Left renal pelvis (tissue), 4 donors: Measurements from ENCODE around the gene OR13J1. TPM values are rescaled to one million over a fixed set of nuclear protein-coding genes. Genes with fewer than 3 reads are reported as not detected.

Experiments used
- DNase-seq, 4 donors: peaks; one replicate each; pipeline ENCODE4 v3.0.0-alpha.2; 2013; ENCODE audit warnings: low read depth in 4 of 4, low spot score in 3 of 4
- polyA plus RNA-seq, 4 donors: library from polyadenylated mRNA; unstranded; fragments of 120-200 nt; gene quantifications; one replicate each; pipeline ENCODE4 v1.2.1, GENCODE V29; 2013; ENCODE audit not compliant: insufficient read length in 4 of 4

Gene OR13J1
- polyA plus RNA-seq, 4 donors = 0.15 TPM; not detected in 3

GRCh38 chr9:35836595-35836994 is 33.6 kb downstream of the OR13J1 start:
- no peak for DNase-seq

GRCh38 chr9:35835766-35836165 is 34.4 kb downstream of the OR13J1 start:
- no peak for DNase-seq

GRCh38 chr9:35835216-35835632 is 35.0 kb downstream of the OR13J1 start:
- DNase-seq = no peak

GRCh38 chr9:35834260-35835215 is 35.7 kb downstream of the OR13J1 start:
- DNase-seq = no peak

- DNase-seq = no peak
These were observed 37.4 kb downstream of the OR13J1 start for GRCh38 chr9:35832814-35833213.

- no peak for DNase-seq
These were observed 39.2 kb downstream of the OR13J1 start for GRCh38 chr9:35831040-35831439.

GRCh38 chr9:35829764-35830096 is 40.5 kb downstream of the OR13J1 start:
- no peak for DNase-seq

- peak in 3 of 4 donors; percentile 86 to 91 (median 88) for DNase-seq
These were observed 41.0 kb downstream of the OR13J1 start, which contains the start of gene TMEM8B for GRCh38 chr9:35829084-35829763. Gene TMEM8B (plus strand): TSS chr9:35829228. CDS start chr9:35829448, 220 bp downstream.

GRCh38 chr9:35828716-35829083 is 41.5 kb downstream of the OR13J1 start, which contains the start of gene FAM221B:
Gene FAM221B (minus strand): TSS chr9:35828732. CDS start chr9:35826161, 2,571 bp downstream.
- no peak for DNase-seq

- DNase-seq = no peak
These were observed 42.7 kb downstream of the OR13J1 start for GRCh38 chr9:35827486-35827885.

- DNase-seq = no peak
These were observed 44.0 kb downstream of the OR13J1 start for GRCh38 chr9:35826071-35826701.

GRCh38 chr9:35822926-35823325 is 47.3 kb downstream of the OR13J1 start:
- DNase-seq = no peak

GRCh38 chr9:35820076-35820475 is 50.1 kb downstream of the OR13J1 start:
- DNase-seq = no peak

Other genes starting within 250 kb of the OR13J1 start
- under 1 TPM in 2 of 4 donors, not detected in 2; 0.32 to 0.46 TPM for gene SIT1, start 219.5 kb downstream of the OR13J1 start, polyA plus RNA-seq
- 1 to 10 TPM in 1 of 4 donors, not detected in 3; 2.5 TPM for gene RMRP, start 212.4 kb downstream of the OR13J1 start, polyA plus RNA-seq
- 10 to 100 TPM; 15.5 to 21.2 (median 18.4) TPM for gene CCDC107, start 212.1 kb downstream of the OR13J1 start, polyA plus RNA-seq
- gene ARHGEF39, start 205.2 kb downstream of the OR13J1 start, polyA plus RNA-seq = 10 to 100 TPM in 1 of 4 donors, 1 to 10 TPM in 3; 9.0 to 11.5 (median 9.8) TPM
- 1 to 10 TPM in 1 of 4 donors, under 1 TPM in 3; 0.63 to 1.6 (median 0.73) TPM for gene CA9, start 196.5 kb downstream of the OR13J1 start, polyA plus RNA-seq
- gene TPM2, start 180.5 kb downstream of the OR13J1 start, polyA plus RNA-seq = 100 to 1,000 TPM; 150 to 285 (median 184) TPM
- gene TLN1, start 138.2 kb downstream of the OR13J1 start, polyA plus RNA-seq = 100 to 1,000 TPM; 141 to 173 (median 163) TPM
- 10 to 100 TPM; 33.8 to 43.0 (median 39.2) TPM for gene CREB3, start 137.7 kb downstream of the OR13J1 start, polyA plus RNA-seq
- 100 to 1,000 TPM in 2 of 4 donors, 10 to 100 TPM in 2; 62.5 to 131 (median 101) TPM for gene GBA2, start 121.2 kb downstream of the OR13J1 start, polyA plus RNA-seq
- gene RGP1, start 121.1 kb downstream of the OR13J1 start, polyA plus RNA-seq = 10 to 100 TPM; 25.7 to 28.2 (median 27.4) TPM
- not detected for gene MSMP, start 116.1 kb downstream of the OR13J1 start, polyA plus RNA-seq
- 10 to 100 TPM; 27.1 to 55.5 (median 30.6) TPM for gene NPR2, start 78.8 kb downstream of the OR13J1 start, polyA plus RNA-seq
- 1 to 10 TPM; 2.9 to 7.2 (median 5.7) TPM for gene SPAG8, start 58.1 kb downstream of the OR13J1 start, polyA plus RNA-seq
- gene HINT2, start 55.4 kb downstream of the OR13J1 start, polyA plus RNA-seq = 10 to 100 TPM; 32.0 to 57.4 (median 53.8) TPM
- gene FAM221B, start 41.7 kb downstream of the OR13J1 start, polyA plus RNA-seq = under 1 TPM; 0.11 to 0.35 (median 0.26) TPM
- 10 to 100 TPM; 28.8 to 44.5 (median 30.5) TPM for gene TMEM8B, start 41.2 kb downstream of the OR13J1 start, polyA plus RNA-seq
- gene HRCT1, start 35.8 kb upstream of the OR13J1 start, polyA plus RNA-seq = 1 to 10 TPM in 1 of 4 donors, under 1 TPM in 2, not detected in 1; 0.21 to 3.3 (median 0.50) TPM
- gene SPAAR, start 39.1 kb upstream of the OR13J1 start, polyA plus RNA-seq = 1 to 10 TPM in 3 of 4 donors, under 1 TPM in 1; 0.71 to 1.5 (median 1.3) TPM
- gene OR2S2, start 87.8 kb upstream of the OR13J1 start, polyA plus RNA-seq = not detected
- 10 to 100 TPM; 26.6 to 66.7 (median 33.5) TPM for gene RECK, start 166.5 kb upstream of the OR13J1 start, polyA plus RNA-seq